Measurements from ENCODE around the gene FIBIN.

FIBIN gene

GRCh38 chr11:27025312-27025955 is 31.5 kb downstream of the FIBIN start:
- DNase-seq = no peak

- DNase-seq = no peak
Observed at GRCh38 chr11:27025957-27026733, 32.2 kb downstream of the FIBIN start.

DNA sequence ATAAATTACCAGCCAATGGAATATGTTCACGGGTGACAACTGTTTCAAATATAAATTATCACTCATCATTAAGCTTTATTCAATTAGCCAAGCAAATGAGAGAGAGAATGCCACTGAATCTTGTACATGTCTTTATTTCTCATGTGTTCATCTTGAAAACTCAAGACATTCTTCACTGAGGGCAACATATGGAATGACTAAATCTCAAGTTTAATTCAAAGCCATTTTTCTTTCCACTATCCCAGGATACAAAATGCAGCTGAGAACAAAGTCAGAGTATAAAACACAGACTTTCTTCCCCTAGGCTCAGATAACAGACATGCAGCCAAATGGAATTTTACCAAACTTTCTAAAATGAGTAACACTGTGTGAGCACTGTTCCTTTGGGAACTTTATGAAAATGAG is 34.7 kb downstream of the FIBIN start:
- DNase-seq = no peak

DNA sequence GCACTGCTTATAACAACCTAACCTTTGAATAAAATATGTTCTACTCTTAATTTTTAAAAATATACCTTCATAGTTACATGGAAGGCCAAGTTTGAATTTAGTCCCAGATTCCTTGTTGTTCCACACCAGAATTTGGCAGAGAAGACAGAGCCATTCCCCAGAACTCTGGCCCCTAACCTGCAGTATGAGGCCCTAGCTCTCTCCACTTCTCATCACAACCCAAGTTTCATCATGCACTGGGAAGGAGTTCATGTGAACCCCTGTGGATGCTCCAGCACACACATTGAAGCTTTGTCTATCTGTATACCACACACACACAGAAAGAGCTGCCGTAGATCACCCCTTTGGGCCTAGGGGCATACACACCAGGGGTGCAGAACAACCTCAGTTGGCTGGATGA is 36.1 kb downstream of the FIBIN start:
- no peak for DNase-seq

DNA sequence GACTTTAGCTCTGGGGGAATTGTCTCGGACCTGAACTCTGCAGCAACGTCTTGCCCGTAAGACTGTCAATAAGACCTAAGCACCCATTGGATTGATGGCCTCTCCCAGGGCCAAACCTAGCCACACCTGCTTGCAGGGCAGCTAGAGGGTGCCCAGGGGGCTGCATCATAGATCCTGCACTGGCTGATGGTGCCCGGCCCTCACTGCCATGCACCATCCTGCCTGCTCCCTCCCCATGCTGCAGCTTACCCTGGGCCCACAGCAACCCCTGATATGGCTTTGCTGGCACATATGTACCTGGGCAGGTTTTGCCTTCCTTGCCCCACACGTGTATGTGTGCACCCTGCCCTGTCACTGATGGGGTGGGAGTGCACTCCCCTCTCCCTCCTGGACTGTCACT is 37.8 kb downstream of the FIBIN start:
- no peak for DNase-seq

- DNase-seq = no peak
Observed at GRCh38 chr11:27039873-27040272, 46.0 kb downstream of the FIBIN start.

DNA sequence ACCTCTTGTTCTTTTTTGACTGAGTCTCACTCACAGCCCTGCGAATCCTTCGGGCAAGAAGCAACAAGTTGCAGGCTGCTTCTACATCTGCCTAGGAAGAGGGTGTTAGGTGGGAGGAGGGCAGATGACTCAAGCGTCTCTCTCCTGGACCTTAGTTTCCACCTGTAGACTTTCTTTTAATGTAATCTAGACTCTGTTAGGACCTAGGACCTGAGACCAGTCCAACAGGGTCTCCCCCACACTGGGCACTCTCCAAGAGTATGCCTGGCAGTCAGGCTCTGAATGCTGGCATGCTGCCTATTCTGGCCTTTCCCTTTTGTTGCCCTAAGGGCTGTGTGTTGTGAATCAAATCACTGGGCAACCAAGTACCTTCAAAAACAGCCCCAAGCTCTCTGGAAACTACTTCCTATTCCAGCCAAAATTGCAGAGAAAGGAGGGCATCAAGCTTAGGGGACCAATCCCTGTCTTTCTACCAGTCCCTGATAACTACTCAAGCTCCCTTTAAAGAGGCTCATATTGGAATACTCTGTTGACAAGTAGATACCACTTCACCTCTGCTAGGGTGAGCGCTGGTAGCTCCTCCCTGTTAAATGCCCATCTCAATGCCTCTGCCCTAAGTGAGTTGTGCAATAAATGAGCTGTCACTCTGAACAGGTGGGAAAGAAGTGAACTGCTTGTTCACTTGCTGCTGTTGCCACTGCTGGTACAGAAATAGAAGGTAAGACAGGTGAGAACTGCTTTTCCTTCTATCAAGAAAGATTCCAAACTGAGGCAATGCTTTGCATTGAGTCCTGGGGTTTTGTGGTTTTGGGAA is 46.6 kb downstream of the FIBIN start, which contains the start of gene BBOX1:
TSS of gene BBOX1 (plus strand) at position 514 of the 814 bp plus-strand sequence. CDS start 14,616 bp downstream, outside the sequence.
- DNase-seq = no peak

DNA sequence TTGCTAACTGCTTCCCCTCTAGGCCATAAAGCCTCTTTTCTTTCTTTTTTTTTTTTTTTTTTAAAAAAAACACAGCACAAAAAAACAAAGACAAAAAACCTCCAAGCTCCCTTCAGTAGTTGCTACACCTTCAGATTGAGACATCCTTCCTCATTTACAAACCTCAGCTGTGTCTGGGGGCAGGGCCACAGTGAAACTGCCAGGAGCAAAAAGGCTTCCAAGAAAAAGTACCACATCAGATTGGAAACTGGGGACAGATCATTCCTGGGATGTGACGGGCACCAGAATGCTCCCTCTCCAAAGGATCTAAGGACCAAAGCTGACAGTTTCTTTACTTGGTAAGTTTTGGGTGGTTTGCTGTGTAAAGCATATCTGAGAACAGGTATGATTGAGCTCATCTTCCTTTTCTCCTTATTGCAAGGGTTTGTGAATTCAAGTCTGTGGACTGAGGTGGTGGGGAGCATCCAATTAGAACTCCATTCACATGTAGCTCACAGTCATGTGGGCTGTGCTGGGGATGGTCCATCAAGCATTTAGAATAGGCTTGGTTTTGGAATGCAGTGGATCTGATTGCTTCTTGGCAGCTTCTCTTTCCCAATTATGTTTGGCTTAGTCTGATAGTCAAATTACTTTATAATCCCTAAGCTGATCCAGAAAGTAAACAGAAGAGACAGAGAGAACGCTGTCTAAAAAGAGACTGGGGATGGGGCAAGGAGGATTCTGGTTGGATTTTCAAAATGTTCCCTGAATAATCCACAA is 47.4 kb downstream of the FIBIN start:
- DNase-seq = no peak
